ENCODE measurements around the gene ARHGAP36.

Gene ARHGAP36, protein sequence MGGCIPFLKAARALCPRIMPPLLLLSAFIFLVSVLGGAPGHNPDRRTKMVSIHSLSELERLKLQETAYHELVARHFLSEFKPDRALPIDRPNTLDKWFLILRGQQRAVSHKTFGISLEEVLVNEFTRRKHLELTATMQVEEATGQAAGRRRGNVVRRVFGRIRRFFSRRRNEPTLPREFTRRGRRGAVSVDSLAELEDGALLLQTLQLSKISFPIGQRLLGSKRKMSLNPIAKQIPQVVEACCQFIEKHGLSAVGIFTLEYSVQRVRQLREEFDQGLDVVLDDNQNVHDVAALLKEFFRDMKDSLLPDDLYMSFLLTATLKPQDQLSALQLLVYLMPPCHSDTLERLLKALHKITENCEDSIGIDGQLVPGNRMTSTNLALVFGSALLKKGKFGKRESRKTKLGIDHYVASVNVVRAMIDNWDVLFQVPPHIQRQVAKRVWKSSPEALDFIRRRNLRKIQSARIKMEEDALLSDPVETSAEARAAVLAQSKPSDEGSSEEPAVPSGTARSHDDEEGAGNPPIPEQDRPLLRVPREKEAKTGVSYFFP

DNA sequence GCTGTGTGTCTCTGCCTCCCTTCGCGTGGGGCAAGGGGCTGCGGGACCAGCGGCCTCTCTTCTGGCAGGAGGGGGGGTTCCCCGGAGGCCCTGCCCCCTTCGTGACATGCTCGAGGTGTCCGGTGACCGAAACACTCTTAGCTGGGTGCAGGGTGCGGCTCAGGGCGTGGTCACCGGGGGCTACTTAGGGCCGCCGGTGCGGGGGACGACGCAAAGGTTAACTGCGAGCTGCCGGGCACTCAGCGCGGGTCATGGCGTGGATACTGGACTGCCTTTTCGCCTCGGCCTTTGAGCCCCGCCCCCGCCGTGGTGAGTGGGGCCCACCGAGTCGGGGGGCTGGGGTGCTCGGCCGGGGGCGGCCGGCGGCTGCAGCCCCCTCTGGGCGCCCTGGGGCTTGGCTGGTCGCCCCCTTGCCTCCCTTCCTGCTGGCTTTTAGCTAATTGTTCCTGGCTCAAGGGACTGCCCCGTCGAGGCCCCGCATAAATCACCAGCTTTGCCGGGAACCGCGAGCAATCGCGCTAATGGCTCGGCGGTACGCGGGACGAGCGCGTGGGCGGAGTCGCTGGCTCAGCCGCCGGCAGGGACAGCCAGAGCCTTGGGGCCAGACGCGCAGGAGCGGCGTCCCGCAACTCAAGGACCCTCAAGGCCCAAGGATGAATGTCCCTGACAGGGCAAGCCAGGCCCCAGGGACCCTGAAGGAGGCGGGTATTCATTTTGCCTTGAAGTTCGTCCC lies at the start of gene ARHGAP36:
TSS of gene ARHGAP36 (plus strand) at position 211 of the 733 bp plus-strand sequence. CDS start 23,320 bp downstream, outside the sequence.
- DNase-seq = no peak

DNA sequence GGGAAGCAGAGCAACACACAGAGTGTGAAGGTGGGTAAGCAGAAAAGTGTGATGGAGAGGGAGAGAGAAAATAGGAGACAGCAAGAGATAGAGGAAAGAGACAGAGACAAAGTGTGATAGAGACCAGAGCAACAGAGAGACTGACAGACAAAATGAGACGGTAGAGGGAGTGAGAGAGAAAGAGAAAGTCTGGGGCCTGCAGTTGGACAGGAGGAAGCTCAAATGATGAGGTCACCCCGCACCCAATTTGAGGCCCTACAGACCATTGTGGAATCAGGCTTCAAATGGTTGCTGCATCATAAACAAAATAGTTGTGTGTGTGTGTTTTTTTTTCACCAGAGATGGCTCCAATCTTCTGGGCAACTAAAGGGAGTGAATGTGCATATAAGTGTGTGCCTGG lies 48.0 kb upstream of the ARHGAP36 start:
- DNase-seq = no peak

DNA sequence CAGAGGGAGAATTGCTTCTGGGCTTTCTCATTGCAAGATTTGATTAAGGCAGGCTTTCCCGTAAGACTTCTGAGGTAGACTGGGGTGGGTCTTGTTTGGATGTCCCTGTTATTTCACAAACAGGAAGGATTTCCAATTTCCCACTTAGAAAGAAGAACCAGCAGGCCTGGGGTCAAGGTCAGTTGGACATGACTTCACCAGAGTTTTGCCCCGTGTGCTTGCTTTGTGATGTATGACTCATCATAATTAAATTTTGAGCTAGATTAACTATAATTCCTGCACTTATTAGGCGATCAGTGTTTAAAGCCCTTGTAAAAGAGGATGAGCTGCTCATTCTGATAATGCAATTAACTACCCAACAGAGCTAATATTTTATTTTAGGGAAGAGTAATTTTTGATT lies 32.8 kb upstream of the ARHGAP36 start:
- DNase-seq = no peak

DNA sequence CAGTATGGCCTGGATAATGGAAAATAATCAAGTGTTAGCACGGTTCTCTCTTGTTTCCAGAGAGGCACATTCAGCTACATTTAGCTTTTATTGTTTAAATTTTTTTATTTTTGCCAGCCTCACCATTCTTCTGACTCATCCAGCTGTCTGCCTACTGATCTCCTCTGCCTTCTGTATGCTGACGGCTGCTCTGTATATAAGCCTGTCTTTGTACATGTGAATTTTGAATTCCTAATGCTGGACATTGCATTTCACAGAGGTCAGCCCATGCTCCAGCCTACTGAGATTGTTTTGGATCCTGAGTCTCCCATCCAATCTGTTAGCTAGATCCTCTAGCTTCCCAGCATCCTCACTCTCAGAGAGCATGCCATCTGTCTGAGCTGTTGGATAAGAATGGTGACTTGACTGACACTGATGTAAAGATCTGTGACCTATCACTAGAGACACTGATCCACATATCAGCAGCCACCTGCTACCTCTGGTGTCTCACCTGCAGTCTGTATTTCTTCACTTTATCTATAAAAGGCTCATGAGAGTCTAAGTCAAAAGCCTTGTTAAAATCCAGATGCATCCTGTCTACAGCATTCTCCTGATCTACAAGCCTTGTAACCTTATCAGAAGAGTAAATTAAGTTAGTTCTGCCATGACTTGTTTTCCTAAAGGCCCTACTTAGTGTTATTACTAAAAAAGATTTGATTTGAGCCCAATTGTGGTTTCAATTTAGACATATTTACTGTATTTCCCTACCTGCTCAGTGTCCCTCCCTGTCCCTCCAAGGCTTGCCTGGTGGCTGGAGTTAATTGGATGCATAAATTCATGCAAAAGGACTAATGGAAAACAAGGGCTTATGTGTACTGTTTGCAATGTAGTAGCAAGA lies 25.6 kb upstream of the ARHGAP36 start:
- DNase-seq = no peak

DNA sequence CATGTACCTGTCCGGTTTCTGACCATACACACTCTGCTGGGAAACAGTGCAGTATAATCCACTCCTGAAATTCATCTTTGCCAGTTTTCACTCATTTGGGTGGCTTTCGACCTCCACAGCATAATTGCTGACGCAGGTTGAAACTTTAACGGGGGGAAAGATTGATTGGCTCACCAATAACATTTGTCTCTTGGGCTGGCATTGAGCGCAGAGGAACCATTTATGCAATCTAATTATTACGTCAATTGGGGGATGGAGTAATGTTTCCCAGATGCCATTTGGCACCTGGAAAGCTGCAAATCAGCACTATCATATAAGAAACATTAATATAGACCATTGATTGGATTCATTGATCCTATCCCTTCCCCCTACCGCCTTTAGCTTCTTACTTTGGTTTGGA lies 24.1 kb upstream of the ARHGAP36 start:
- no peak for DNase-seq

DNA sequence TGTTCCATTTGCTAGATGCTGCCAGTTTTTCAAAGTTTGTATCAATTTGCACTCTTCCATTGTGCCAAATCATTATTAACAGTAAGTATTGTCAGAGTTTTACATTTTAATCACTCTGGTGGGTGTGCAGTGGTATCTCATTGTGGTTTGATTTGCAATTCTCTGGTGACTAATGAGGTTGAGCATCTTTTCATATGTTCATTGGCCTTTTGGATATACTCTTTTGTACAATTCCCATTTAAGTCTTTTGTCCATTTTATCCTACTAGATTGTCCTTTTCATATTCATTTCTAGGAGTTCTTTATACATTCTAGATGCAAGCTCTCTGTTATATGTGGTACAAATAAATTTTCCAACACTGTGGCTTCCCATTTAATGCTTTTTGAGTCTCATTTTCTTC lies 17.4 kb upstream of the ARHGAP36 start:
- DNase-seq = no peak

DNA sequence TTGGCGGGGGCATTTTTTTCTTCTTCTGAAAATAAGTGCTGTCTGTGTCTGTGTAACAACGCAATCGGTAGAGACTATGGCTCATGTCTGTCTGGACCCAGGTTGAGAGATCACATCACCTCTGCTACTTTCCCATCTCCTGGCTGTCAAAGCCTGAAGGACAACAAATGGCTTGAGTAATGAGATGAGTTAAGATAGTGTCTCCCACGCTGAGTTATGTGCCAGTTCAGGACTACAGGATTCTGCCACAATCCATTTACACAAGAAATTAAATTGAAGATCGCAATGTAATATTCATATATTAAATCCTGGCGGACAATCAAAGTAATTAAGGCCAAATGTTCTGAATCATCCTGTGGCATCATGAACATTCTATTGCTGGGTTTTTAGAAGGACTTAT lies 16.5 kb upstream of the ARHGAP36 start:
- DNase-seq = no peak

DNA sequence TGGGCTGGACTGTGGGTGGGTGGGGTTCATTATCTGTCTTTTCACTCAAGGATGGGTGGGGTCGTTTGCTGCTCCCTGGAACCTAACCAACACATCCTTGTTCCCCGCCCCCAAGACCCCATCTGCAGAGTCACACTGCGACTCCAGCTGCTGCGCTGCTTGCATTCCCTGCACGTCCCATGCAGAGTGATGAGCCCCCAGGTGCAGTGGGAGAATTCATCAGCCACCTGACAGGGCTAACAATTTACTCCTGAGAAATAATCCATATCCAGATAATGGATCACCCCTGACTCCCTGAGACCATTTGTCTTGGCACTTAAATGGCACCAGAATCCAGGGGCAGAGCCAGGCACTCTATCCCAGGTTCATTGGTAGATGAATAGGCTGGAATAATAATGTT lies 12.4 kb upstream of the ARHGAP36 start:
- DNase-seq = no peak

DNA sequence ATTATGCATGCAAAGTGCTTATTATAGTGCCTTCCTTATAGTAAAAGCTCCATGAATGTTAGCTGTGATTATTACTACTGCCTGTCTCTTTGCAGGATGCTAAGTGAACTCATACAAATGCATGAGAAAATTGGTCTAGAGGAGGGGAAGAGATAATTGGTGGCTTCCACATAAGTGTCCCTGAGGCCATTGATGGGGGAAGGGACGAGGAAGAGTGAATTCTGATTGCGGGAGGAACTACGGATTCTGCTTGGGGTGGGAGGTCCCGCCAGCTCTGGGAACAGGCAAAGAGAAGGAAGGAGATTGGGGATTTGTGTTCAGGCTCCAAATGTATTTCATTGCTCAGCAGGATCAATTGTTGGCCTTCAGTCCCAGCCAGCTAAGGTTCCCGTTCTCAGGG lies 11.6 kb upstream of the ARHGAP36 start:
- no peak for DNase-seq

DNA sequence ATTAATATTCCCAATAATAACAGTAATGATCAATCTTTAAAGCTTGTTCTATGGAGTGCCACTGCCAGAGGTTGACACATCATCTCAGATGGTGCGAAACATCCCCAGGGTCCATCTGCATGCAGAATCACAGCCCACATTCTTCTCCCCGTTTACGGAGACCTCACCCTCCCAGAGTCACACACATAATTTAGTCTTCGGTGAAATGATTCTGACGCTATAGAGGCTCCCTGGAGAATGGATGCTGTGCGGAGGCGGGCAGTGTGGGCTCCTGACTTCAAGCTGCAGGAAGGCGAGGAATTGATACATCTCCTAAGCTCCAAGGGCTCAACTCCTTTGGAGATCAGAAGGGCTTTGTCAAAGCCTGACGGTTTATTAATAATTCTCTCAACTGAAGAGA lies 11.0 kb upstream of the ARHGAP36 start:
- DNase-seq = no peak

DNA sequence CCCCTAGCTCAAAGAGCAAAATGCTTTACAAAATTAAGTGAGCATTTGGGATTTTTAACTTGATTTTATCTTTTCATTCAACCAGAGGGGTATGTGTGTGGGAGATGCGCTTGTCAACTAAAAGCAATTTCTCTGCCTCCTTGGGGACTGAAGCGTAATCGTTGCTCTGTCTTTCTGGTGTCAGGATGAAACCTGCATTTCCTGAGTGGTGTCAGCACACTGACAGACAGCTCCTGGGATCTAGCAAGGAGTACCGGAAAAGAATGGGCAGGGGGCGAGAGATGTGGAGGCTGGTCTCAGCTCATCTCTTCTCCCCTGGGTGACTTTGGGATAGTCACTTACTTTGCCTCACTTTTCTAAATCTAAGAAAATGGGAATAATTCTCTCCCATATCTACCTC lies 5.1 kb upstream of the ARHGAP36 start:
- no peak for DNase-seq

DNA sequence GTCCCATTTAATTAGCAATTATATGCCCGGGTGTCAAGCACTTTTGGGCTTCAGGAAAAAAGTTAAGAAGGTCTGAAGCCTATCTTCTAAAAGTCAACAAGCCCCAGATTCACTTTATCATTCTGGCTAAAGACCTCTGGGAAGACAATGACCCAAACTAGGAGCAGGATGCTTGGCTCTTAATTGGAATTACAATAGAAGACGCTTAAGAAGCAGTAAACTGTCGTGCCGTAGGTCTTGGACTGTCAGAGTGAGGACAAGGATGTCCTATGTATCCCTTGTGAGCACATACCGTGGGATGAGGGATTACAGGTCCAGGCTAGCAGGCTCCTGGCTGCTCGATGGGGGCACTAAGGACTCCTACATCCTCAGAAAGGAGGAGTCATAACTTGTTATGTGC lies 3.2 kb upstream of the ARHGAP36 start:
- DNase-seq = no peak

DNA sequence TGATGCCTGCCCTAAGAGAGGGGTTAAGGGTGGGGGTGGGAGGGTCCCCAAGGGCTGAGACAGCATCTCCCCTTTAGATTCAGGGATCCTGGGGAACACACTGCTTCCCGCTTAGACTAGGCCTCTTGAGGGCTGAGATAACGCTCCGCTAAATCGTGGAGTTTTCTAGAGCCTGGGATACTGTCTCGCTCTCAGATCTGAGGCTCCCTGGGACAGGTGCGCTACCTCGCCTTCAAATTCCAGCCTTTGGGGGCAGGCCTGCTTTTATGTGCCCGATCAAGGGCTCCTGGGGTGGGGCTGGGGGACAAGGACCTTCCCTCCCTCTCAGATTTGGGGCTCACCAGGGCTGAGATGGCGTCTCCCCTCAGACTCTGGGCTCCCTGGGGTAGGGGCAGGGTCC lies 440 bp upstream of the ARHGAP36 start:
- no peak for DNase-seq

DNA sequence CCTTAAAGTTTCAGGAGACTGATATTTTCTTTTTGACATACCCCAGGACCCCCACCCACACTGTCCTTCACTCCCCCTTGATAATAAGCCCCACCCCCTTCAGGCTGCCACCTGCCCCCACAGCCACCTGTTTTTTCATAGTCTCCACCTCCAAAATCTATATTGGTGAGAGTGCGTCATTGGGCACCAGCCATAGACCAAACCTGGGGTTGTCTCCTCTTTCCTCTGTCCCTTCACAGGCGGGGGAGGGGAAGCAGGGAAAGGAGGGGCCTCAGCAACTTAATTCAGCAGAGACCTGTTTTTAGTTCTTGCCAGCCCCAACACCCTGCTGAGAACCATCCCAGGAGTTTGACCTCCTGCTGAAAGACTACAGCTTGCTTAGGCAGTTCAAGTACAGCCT lies 1.1 kb downstream of the ARHGAP36 start:
- no peak for DNase-seq

DNA sequence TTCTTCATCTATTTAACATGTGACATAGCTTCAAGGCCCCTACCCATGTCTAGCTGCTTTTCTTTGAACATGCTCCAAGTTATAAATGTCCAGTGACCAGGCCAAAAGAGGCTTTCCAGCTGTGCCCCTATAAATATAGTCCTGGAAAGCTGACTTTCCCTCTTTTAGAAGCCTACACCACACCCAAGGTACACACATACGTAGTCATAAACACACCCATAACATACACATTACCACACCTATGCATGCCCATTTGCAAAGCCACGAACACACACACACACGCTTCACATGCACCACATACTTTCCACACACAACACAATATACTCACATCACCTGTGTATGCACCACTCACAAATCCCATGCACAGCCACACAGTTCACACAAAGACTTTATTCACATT lies 2.0 kb downstream of the ARHGAP36 start:
- no peak for DNase-seq

DNA sequence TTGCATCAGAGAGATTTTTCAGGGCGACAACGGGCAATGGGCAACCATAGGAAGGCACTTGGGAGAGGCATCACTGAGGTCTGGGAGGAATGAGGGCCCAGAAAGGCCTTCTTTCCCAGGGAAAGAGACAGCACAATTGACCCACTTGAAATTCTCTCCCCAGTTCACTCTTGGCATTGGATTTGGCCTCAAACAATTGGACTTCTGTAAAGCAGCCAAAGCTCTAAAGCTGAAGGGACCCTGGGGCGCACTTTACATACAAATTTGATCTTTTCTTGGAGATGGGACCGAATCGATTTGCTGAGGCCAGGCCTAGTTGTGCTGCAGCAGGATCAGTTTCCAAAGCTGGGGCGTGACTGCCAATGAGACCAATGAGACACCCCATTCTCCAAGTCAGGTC lies 3.2 kb downstream of the ARHGAP36 start:
- no peak for DNase-seq

DNA sequence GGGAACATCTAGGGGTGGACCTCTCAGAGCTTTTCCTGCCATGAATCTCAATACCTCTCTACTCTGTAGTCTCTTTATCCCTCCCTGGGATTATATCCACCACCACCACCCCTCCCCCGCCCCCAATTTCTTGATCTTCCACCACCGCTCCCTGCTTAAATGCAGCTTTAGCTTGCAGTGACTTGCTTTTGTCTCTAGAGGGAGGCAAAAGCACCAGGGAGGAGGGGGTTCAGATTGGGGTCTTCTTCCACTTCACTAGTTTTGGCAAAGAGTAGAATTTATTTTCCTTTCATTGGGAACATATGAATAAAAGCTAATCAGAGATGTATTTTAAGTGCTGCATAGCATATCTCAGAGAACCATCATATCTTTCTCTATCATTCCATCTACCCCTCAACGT lies 5.5 kb downstream of the ARHGAP36 start:
- DNase-seq = no peak

DNA sequence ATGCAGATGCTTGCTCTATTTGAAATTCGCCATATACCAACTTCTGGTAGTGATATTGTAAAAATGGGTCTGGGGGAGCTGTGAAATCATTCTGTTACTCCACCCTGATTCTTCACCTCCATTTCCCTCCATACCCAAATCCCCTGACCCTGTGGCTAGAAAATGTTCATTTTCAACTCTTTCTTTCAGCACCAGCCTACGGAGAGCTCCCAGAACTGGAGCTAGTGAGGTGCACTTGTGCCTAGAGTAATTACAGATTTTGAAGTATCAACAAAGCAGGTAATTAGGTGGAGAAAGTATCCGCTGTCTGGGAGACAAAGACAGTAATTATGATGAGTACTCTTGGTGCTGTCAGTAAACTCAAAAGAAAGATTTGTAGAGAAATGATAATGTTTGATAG lies 8.1 kb downstream of the ARHGAP36 start:
- no peak for DNase-seq

DNA sequence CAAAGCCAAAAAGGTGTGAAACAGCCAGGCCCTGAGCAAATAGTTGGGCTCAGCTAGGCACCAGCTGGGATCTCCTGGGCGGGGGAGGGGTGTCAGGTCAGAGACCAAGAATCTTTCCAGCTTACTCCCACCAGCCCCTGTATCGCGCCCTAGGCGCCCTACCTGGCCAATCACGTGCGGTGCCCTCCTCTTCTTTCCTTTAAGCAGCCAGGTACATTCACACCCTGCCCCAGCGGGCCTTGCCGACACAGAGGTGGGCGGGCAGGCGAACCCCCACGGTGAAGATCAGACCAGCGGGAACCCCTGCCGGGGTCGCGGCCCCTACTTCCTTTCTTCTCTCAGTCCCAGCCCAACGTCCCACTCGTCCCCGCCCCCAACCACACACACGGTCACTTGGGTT lies 9.1 kb downstream of the ARHGAP36 start:
- DNase-seq = no peak

DNA sequence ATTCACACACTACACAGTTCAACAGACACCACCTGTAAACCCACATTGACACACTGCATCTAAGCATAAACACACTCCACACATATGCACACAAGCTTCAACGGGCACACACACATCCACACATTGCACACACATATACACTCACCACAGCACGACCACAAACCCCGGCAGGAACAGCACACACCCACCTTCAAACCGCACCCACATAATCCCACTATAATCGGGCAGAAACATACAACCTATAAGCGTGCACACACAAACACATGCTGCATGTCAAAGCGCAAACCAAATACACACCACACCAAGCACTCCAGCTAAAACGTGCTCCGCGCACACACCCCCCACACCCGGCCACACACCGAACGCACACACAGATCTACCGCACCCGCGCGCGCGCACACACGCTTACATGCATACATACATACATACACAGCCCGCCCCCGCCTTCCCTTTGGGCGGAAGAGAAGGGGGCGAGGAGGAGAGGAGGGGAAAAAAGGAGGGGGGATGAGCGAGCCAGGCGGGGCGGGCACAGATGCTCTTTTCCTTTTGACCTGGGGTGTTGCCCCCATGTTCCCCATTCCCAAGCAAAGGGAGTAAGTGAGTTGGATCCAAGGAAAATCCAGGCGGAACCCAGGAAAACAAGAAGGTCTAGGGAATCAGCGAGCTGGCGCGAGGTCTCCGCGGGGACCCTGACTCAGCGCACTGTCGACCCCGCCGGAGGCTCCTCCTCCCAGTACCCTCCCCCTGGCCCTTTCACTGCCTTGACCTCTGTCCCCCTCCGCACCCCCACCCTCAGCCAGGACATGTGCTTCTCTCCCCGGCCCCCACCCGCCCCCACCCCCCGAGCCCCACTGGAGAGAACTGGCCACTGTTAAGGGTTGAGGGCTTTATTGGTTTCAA lies 9.9 kb downstream of the ARHGAP36 start:
- no peak for DNase-seq

DNA sequence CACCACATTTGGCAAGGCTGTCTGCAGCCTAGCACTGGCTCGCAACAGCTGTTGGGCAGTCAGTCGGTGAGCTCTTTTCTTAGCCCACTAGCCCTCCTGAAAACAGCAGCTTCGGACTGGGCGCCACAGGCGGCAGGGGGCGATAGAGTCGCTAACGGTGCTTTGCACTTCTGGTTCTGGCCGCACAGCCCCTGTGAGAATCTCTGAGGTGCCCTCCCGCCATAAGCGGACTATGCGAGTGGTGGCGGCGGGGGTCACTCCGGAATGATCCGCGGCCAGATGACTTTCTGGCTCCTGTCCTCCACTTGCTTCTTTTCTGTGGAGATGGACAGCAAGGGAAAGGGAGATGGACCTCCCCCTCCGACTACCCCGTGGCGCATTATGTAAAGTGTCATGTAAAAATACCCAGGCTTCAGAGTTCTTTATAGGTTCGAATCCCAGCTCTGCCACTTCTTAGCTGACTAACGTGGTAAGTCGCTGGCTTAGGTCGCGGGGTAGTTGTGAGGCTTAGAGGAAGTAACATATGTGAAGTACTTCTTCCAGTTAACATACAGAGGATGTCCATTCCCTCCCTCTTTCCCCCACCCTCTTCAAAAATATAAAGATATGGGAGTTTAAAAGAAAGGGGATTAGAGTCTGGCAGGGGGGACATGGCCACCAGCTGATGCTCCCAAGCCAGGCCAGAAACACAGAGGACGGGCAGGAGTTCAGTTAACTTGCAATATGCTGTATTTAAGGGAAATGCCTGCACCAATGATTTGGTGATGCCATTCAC lies 11.0 kb downstream of the ARHGAP36 start:
- no peak for DNase-seq
